ENCODE measurements around the gene CALHM3.
A peak's percentile ranks its signal among the peaks of the same experiment; 100 is the strongest.

Gene CALHM3

GRCh38 chr10:103475437-103475836 is 3.6 kb downstream of the CALHM3 start:
- Histone ChIP-seq H2BK120ac (ENCODE audit: insufficient read depth, low read length, poor library complexity) (no peak overlapping the region), H3K18ac (ENCODE audit: low read length) (no peak overlapping the region), H4K8ac (ENCODE audit: low read depth, low read length) (no peak overlapping the region), H3K36me3 (ENCODE audit: control insufficient read depth in 1 of 2, insufficient read depth in 2 of 2, low read length in 2 of 2) (no peaks in the 10 kb centered on the region), H3K9ac (ENCODE audit: low read length) (no peak overlapping the region), H3K9me3 (ENCODE audit: insufficient read depth, low read depth, low read length) (no peaks in the 10 kb centered on the region), H3K4me2 (ENCODE audit: low read length) (no peak overlapping the region), H2AFZ (ENCODE audit: insufficient read depth, low read length, poor library complexity) (no peak overlapping the region), H3K79me2 (ENCODE audit: control insufficient read depth, insufficient read depth, low read length, poor library complexity) (no peaks in the 10 kb centered on the region), H3K4ac (ENCODE audit: low read depth, low read length) (no peak overlapping the region), H3K4me1 (ENCODE audit: control insufficient read depth in 1 of 2, insufficient read depth in 2 of 2, low read length in 2 of 2) (peaks cover 2 to 3% of the 10 kb centered on the region in 2 experiments), H3K27me3 (ENCODE audit: insufficient read depth, low read length) (no peaks in the 10 kb centered on the region), H2BK12ac (ENCODE audit: low read length) (no peak overlapping the region), H4K12ac (ENCODE audit: low read depth, low read length) (no peak overlapping the region), H3K27ac (ENCODE audit: low read depth, low read length) (no peak overlapping the region), H3K4me3 (ENCODE audit: low read depth, low read length) (peak overlapping the region; percentile 43), H2AK5ac (ENCODE audit: low read length) (no peak overlapping the region), H2BK5ac (ENCODE audit: low read depth, low read length, poor library complexity) (no peak overlapping the region), H3K79me1 (ENCODE audit: low read length) (no peaks in the 10 kb centered on the region), H4K91ac (ENCODE audit: low read depth, low read length) (no peak overlapping the region), H3K23ac (ENCODE audit: low read length) (no peak overlapping the region), H3K14ac (ENCODE audit: low read length) (no peak overlapping the region)
- no CpG with 5 or more reads among the region's 4 CpGs for WGBS (ENCODE audit: extremely low coverage, insufficient coverage, insufficient read length)
- DNase-seq, result no peak

- Histone ChIP-seq H3K4me3 (ENCODE audit: low read depth, low read length) (no peak overlapping the region), H2BK120ac (ENCODE audit: insufficient read depth, low read length, poor library complexity) (no peak overlapping the region), H3K27ac (ENCODE audit: low read depth, low read length) (no peak overlapping the region), H4K8ac (ENCODE audit: low read depth, low read length) (no peak overlapping the region), H4K12ac (ENCODE audit: low read depth, low read length) (no peak overlapping the region), H3K4me2 (ENCODE audit: low read length) (no peak overlapping the region), H3K27me3 (ENCODE audit: insufficient read depth, low read length) (no peaks in the 10 kb centered on the region), H4K91ac (ENCODE audit: low read depth, low read length) (no peak overlapping the region), H3K79me1 (ENCODE audit: low read length) (no peaks in the 10 kb centered on the region), H3K9ac (ENCODE audit: low read length) (no peak overlapping the region), H2AFZ (ENCODE audit: insufficient read depth, low read length, poor library complexity) (no peak overlapping the region), H3K36me3 (ENCODE audit: control insufficient read depth in 1 of 2, insufficient read depth in 2 of 2, low read length in 2 of 2) (no peaks in the 10 kb centered on the region), H3K18ac (ENCODE audit: low read length) (no peak overlapping the region), H3K4ac (ENCODE audit: low read depth, low read length) (no peak overlapping the region), H3K4me1 (ENCODE audit: control insufficient read depth in 1 of 2, insufficient read depth in 2 of 2, low read length in 2 of 2) (peaks cover 1 to 2% of the 10 kb centered on the region in 2 experiments), H2AK5ac (ENCODE audit: low read length) (no peak overlapping the region), H3K9me3 (ENCODE audit: insufficient read depth, low read depth, low read length) (no peaks in the 10 kb centered on the region), H3K79me2 (ENCODE audit: control insufficient read depth, insufficient read depth, low read length, poor library complexity) (no peaks in the 10 kb centered on the region), H3K14ac (ENCODE audit: low read length) (no peak overlapping the region), H3K23ac (ENCODE audit: low read length) (no peak overlapping the region), H2BK12ac (ENCODE audit: low read length) (no peak overlapping the region), H2BK5ac (ENCODE audit: low read depth, low read length, poor library complexity) (no peak overlapping the region)
- no peak for DNase-seq
- WGBS (ENCODE audit: extremely low coverage, insufficient coverage, insufficient read length), result 100% methylated on average over 3 of the region's 3 CpGs
Measured at GRCh38 chr10:103474077-103474476, 5.0 kb downstream of the CALHM3 start.

GRCh38 chr10:103473261-103473671 is 5.8 kb downstream of the CALHM3 start:
- DNase-seq, result peak; percentile 61 to 73
- no peaks in the 10 kb centered on the region for H3K27me3 ChIP-seq (ENCODE audit: insufficient read depth, low read length)
- no peak overlapping the region for H4K8ac ChIP-seq (ENCODE audit: low read depth, low read length)
- H3K4me2 ChIP-seq (ENCODE audit: low read length), result no peak overlapping the region
- H2BK120ac ChIP-seq (ENCODE audit: insufficient read depth, low read length, poor library complexity), result no peak overlapping the region
- no peak overlapping the region for H2AFZ ChIP-seq (ENCODE audit: insufficient read depth, low read length, poor library complexity)
- no peak overlapping the region for H3K23ac ChIP-seq (ENCODE audit: low read length)
- peaks cover under 1% of the 10 kb centered on the region for H3K9me3 ChIP-seq (ENCODE audit: insufficient read depth, low read depth, low read length)
- no peak overlapping the region for H4K91ac ChIP-seq (ENCODE audit: low read depth, low read length)
- no peak overlapping the region for H2BK5ac ChIP-seq (ENCODE audit: low read depth, low read length, poor library complexity)
- H3K14ac ChIP-seq (ENCODE audit: low read length), result no peak overlapping the region
- WGBS (ENCODE audit: extremely low coverage, insufficient coverage, insufficient read length), result no CpG with 5 or more reads among the region's 32 CpGs
- no peak overlapping the region for H3K18ac ChIP-seq (ENCODE audit: low read length)
- H4K12ac ChIP-seq (ENCODE audit: low read depth, low read length), result no peak overlapping the region
- H3K4ac ChIP-seq (ENCODE audit: low read depth, low read length), result no peak overlapping the region
- H3K4me1 ChIP-seq (ENCODE audit: control insufficient read depth in 1 of 2, insufficient read depth in 2 of 2, low read length in 2 of 2), result no peaks in the 10 kb centered on the region
- H2AK5ac ChIP-seq (ENCODE audit: low read length), result no peak overlapping the region
- no peak overlapping the region for H3K27ac ChIP-seq (ENCODE audit: low read depth, low read length)
- no peak overlapping the region for H3K4me3 ChIP-seq (ENCODE audit: low read depth, low read length)
- no peak overlapping the region for H2BK12ac ChIP-seq (ENCODE audit: low read length)
- H3K79me1 ChIP-seq (ENCODE audit: low read length), result no peaks in the 10 kb centered on the region
- no peak overlapping the region for H3K9ac ChIP-seq (ENCODE audit: low read length)
- no peaks in the 10 kb centered on the region for H3K79me2 ChIP-seq (ENCODE audit: control insufficient read depth, insufficient read depth, low read length, poor library complexity)
- no peaks in the 10 kb centered on the region for H3K36me3 ChIP-seq (ENCODE audit: control insufficient read depth in 1 of 2, insufficient read depth in 2 of 2, low read length in 2 of 2)

- Histone ChIP-seq H4K12ac (ENCODE audit: low read depth, low read length) (no peak overlapping the region), H4K91ac (ENCODE audit: low read depth, low read length) (no peak overlapping the region), H3K18ac (ENCODE audit: low read length) (no peak overlapping the region), H3K36me3 (ENCODE audit: control insufficient read depth in 1 of 2, insufficient read depth in 2 of 2, low read length in 2 of 2) (no peaks in the 10 kb centered on the region), H2BK5ac (ENCODE audit: low read depth, low read length, poor library complexity) (no peak overlapping the region), H3K4me3 (ENCODE audit: low read depth, low read length) (no peak overlapping the region), H4K8ac (ENCODE audit: low read depth, low read length) (no peak overlapping the region), H3K4ac (ENCODE audit: low read depth, low read length) (no peak overlapping the region), H3K14ac (ENCODE audit: low read length) (no peak overlapping the region), H3K4me1 (ENCODE audit: control insufficient read depth in 1 of 2, insufficient read depth in 2 of 2, low read length in 2 of 2) (no peaks in the 10 kb centered on the region), H3K27ac (ENCODE audit: low read depth, low read length) (no peak overlapping the region), H3K79me1 (ENCODE audit: low read length) (no peaks in the 10 kb centered on the region), H3K23ac (ENCODE audit: low read length) (peak overlapping the region; percentile 55), H3K27me3 (ENCODE audit: insufficient read depth, low read length) (no peaks in the 10 kb centered on the region), H2BK12ac (ENCODE audit: low read length) (no peak overlapping the region), H3K9ac (ENCODE audit: low read length) (no peak overlapping the region), H2AK5ac (ENCODE audit: low read length) (no peak overlapping the region), H2BK120ac (ENCODE audit: insufficient read depth, low read length, poor library complexity) (no peak overlapping the region), H3K4me2 (ENCODE audit: low read length) (no peak overlapping the region), H3K9me3 (ENCODE audit: insufficient read depth, low read depth, low read length) (peaks cover 2% of the 10 kb centered on the region), H3K79me2 (ENCODE audit: control insufficient read depth, insufficient read depth, low read length, poor library complexity) (no peaks in the 10 kb centered on the region), H2AFZ (ENCODE audit: insufficient read depth, low read length, poor library complexity) (no peak overlapping the region)
- no peak for DNase-seq
- no CpG with 5 or more reads among the region's 2 CpGs for WGBS (ENCODE audit: extremely low coverage, insufficient coverage, insufficient read length)
Measured at GRCh38 chr10:103472005-103472404, 7.0 kb downstream of the CALHM3 start.
